ENCODE data around the gene PDSS2. TPM values are rescaled to one million over a fixed set of nuclear protein-coding genes. Genes with fewer than 3 reads are reported as not detected.

Gene PDSS2
- total RNA-seq, 2 donors from 2014 or later: 8.2 to 13.7 TPM

DNA sequence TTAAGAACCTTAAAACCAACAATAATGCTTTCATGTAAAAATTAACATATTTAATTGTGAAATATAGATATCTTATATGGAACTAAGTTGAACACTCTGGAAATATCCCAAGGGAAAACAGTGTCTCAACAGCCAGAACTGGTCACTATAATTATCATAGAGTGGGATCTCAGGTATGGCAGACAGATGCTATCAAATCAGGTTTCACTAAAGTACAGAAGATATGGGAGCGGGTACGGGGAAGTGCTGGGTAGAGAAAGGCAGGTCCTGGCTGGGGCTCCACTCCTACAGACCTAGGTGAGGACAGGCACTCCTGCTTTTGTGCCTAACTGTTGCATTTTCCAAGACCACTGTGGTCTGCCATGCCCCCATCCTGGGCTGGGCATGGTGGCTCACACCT lies 215.9 kb downstream of the PDSS2 start:
- Mint-ChIP-seq H3K4me3 (no peak overlapping the region), H3K27me3 (ENCODE audit: insufficient read depth) (no peaks in the 10 kb centered on the region), H3K36me3 (ENCODE audit: low read depth) (peaks cover 5% of the 10 kb centered on the region), H3K9me3 (no peaks in the 10 kb centered on the region), H3K4me1 (peaks cover 5% of the 10 kb centered on the region), H3K27ac (no peak overlapping the region)
- Histone ChIP-seq H3K27ac (ENCODE audit: low read depth, low read length) (no peak overlapping the region), H3K4me3 (ENCODE audit: low read length) (no peak overlapping the region), H3K36me3 (ENCODE audit: control insufficient read depth, insufficient read depth, low read length) (no peaks in the 10 kb centered on the region), H3K9ac (ENCODE audit: extremely low read depth, low read length, poor library complexity, severe bottlenecking) (no peak overlapping the region), H3K27me3 (ENCODE audit: control insufficient read depth, insufficient read depth, low read length, poor library complexity, severe bottlenecking) (no peaks in the 10 kb centered on the region), H3K9me3 (ENCODE audit: control insufficient read depth, low read length) (no peaks in the 10 kb centered on the region), H3K4me1 (ENCODE audit: control insufficient read depth, insufficient read depth, low read length) (no peaks in the 10 kb centered on the region)
- DNase-seq: no peak
- WGBS, 2 experiments (ENCODE audit: insufficient coverage in 1 of 2, insufficient read length in 1 of 2): 93 to 100% methylated on average over 2 of the region's 2 CpGs
- TF ChIP-seq, protein P1, sequence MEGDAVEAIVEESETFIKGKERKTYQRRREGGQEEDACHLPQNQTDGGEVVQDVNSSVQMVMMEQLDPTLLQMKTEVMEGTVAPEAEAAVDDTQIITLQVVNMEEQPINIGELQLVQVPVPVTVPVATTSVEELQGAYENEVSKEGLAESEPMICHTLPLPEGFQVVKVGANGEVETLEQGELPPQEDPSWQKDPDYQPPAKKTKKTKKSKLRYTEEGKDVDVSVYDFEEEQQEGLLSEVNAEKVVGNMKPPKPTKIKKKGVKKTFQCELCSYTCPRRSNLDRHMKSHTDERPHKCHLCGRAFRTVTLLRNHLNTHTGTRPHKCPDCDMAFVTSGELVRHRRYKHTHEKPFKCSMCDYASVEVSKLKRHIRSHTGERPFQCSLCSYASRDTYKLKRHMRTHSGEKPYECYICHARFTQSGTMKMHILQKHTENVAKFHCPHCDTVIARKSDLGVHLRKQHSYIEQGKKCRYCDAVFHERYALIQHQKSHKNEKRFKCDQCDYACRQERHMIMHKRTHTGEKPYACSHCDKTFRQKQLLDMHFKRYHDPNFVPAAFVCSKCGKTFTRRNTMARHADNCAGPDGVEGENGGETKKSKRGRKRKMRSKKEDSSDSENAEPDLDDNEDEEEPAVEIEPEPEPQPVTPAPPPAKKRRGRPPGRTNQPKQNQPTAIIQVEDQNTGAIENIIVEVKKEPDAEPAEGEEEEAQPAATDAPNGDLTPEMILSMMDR (conservative IDR thresholded peaks at IDR 0.05): no peak

DNA sequence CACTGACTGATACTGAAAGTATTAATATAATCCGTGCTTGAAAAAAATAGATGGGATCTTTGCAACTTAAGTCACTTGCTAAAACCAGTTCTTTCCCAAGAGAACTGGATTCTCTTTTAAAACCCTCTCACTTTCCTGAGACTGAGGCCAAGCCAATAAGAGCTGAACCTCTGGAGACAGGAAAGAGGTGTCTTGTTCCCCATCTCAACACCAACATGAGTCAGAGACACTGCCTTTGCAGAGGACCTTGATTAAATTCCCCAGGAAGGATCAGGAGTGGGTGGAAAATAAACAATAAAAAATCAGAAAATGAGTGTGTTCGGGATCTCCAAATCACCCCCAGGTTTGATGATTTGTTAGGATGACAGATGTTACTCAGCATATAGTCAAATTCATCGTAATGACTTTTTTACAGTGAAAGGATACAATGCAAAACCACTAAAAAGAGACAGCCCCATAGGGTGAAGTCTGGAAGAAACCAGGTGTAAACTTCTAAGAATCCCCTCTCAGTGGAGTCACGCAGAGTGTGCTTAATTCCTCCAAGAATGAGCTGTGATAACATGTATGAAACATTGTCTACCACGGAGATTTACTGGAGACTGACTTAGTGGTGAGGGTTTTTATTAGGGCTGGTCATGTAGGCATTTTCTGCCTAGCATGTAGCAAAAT lies 221.2 kb downstream of the PDSS2 start:
- WGBS, 2 experiments (ENCODE audit: insufficient coverage in 1 of 2, insufficient read length in 1 of 2): 92 to 97% methylated on average over 4 to 5 of the region's 5 CpGs

DNA sequence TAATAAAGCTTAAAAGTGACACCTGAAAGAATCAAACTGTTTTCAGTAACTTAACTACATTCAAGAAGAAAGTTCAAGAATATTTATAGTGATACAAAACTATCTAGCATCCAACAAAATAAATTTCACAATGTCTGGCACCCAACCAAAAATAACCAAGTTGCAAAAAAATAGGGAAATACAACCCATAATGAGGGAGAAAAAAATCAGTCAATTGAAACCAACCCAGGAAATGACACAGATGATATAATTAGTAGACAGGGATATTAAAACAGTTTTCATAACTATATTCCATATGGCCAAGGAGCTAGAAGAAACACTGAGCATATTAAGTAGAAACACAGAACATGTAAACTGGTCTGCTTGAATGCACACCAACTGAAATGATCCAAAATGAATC lies 223.9 kb downstream of the PDSS2 start:
- TF ChIP-seq, protein P1 (conservative IDR thresholded peaks at IDR 0.05): no peak
- Histone ChIP-seq H3K36me3 (ENCODE audit: control insufficient read depth, insufficient read depth, low read length) (no peaks in the 10 kb centered on the region), H3K27ac (ENCODE audit: low read depth, low read length) (no peak overlapping the region), H3K4me1 (ENCODE audit: control insufficient read depth, insufficient read depth, low read length) (no peaks in the 10 kb centered on the region), H3K27me3 (ENCODE audit: control insufficient read depth, insufficient read depth, low read length, poor library complexity, severe bottlenecking) (no peaks in the 10 kb centered on the region), H3K9me3 (ENCODE audit: control insufficient read depth, low read length) (no peaks in the 10 kb centered on the region), H3K4me3 (ENCODE audit: low read length) (no peak overlapping the region), H3K9ac (ENCODE audit: extremely low read depth, low read length, poor library complexity, severe bottlenecking) (no peak overlapping the region)
- Mint-ChIP-seq H3K36me3 (ENCODE audit: low read depth) (peaks cover 2% of the 10 kb centered on the region), H3K4me3 (no peak overlapping the region), H3K27ac (no peak overlapping the region), H3K9me3 (no peaks in the 10 kb centered on the region), H3K27me3 (ENCODE audit: insufficient read depth) (no peaks in the 10 kb centered on the region), H3K4me1 (peaks cover 4% of the 10 kb centered on the region)
- DNase-seq: no peak

More for the DNA sequence above, 221.2 kb downstream of the PDSS2 start:
- Mint-ChIP-seq H3K4me3 (no peak overlapping the region), H3K27ac (peak overlapping the region; percentile 2), H3K4me1 (peaks cover 4% of the 10 kb centered on the region), H3K9me3 (no peaks in the 10 kb centered on the region), H3K27me3 (ENCODE audit: insufficient read depth) (no peaks in the 10 kb centered on the region), H3K36me3 (ENCODE audit: low read depth) (peaks cover 5% of the 10 kb centered on the region)
- Histone ChIP-seq H3K27me3 (ENCODE audit: control insufficient read depth, insufficient read depth, low read length, poor library complexity, severe bottlenecking) (no peaks in the 10 kb centered on the region), H3K4me3 (ENCODE audit: low read length) (no peak overlapping the region), H3K36me3 (ENCODE audit: control insufficient read depth, insufficient read depth, low read length) (no peaks in the 10 kb centered on the region), H3K27ac (ENCODE audit: low read depth, low read length) (no peak overlapping the region), H3K4me1 (ENCODE audit: control insufficient read depth, insufficient read depth, low read length) (no peaks in the 10 kb centered on the region), H3K9me3 (ENCODE audit: control insufficient read depth, low read length) (no peaks in the 10 kb centered on the region), H3K9ac (ENCODE audit: extremely low read depth, low read length, poor library complexity, severe bottlenecking) (no peak overlapping the region)
- TF ChIP-seq, protein P1 (conservative IDR thresholded peaks at IDR 0.05): no peak
- DNase-seq: no peak
